Lower leg skin (tissue), 4 donors: ENCODE data around the gene CLEC19A. TPM values are rescaled to one million over a fixed set of nuclear protein-coding genes. Genes with fewer than 3 reads are reported as not detected.

Experiments used
- DNase-seq, 2 donors: peaks; one replicate each; pipeline ENCODE4 v3.0.0-alpha.2; 2019; ENCODE audit warnings: low spot score in 2 of 2
- H3K4me3 ChIP-seq: fragments of 200-600 bp; sonication (generic); 2 replicates; pipeline ENCODE4 v1.5.1; 2017; ENCODE audit warnings: mild to moderate bottlenecking, low read depth; ENCODE audit not compliant: poor library complexity, severe bottlenecking
- POLR2A ChIP-seq, 2 donors: fragments of 450-650 bp; IDR thresholded peaks; one replicate each; pipeline ENCODE4 v1.6.1; 2016 to 2017; ENCODE audit warnings: antibody characterized with exemption in 2 of 2, mild to moderate bottlenecking in 1 of 2, moderate library complexity in 1 of 2
- WGBS, 2 donors: methylation state at CpG; one replicate each; pipeline ENCODE4 v1.1.5; 2018; 5-methylcytosine and 5-hydroxymethylcytosine counted together
- intact Hi-C: fragments of 100-400 bp; cut with DNase I; formaldehyde crosslinking; loops from one replicate; pipeline ENCODE4 v1.15.0; 2023; ENCODE audit warnings: low total_unique reads
- total RNA-seq, 4 donors: library from RNA; depleted of rRNA; stranded (reverse); fragments of >200 nt; gene quantifications; one replicate each; pipeline ENCODE4 v1.1.0, GENCODE V29; 2016
- TF ChIP-seq, protein P1 (sequence below), 3 donors: fragments of 450-650 bp; IDR thresholded peaks; one replicate each; pipeline ENCODE4 v1.5.1; 2016; ENCODE audit warnings: antibody characterized with exemption in 3 of 3, mild to moderate bottlenecking in 3 of 3, moderate library complexity in 2 of 3

The CLEC19A gene
- total RNA-seq, 4 donors from 2014 or later = not detected

GRCh38 chr16:19328364-19328763, 42.8 kb downstream of the CLEC19A start:
- no peak overlapping the region for H3K4me3 ChIP-seq
- intact Hi-C loops = no loop called here
- DNase-seq = no peak
- TF ChIP-seq POLR2A (IDR thresholded peaks at IDR 0.05) = no peak
- TF ChIP-seq, protein P1, sequence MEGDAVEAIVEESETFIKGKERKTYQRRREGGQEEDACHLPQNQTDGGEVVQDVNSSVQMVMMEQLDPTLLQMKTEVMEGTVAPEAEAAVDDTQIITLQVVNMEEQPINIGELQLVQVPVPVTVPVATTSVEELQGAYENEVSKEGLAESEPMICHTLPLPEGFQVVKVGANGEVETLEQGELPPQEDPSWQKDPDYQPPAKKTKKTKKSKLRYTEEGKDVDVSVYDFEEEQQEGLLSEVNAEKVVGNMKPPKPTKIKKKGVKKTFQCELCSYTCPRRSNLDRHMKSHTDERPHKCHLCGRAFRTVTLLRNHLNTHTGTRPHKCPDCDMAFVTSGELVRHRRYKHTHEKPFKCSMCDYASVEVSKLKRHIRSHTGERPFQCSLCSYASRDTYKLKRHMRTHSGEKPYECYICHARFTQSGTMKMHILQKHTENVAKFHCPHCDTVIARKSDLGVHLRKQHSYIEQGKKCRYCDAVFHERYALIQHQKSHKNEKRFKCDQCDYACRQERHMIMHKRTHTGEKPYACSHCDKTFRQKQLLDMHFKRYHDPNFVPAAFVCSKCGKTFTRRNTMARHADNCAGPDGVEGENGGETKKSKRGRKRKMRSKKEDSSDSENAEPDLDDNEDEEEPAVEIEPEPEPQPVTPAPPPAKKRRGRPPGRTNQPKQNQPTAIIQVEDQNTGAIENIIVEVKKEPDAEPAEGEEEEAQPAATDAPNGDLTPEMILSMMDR (IDR thresholded peaks at IDR 0.05) = no peak
- WGBS, 2 donors = 94 to 97% methylated on average over 1 of the region's 1 CpG

GRCh38 chr16:19329932-19330331, 44.4 kb downstream of the CLEC19A start:
- H3K4me3 ChIP-seq = no peak overlapping the region
- intact Hi-C loops = no loop called here
- no peak for TF ChIP-seq POLR2A (IDR thresholded peaks at IDR 0.05)
- TF ChIP-seq, protein P1 (IDR thresholded peaks at IDR 0.05) = no peak
- WGBS, 2 donors = 96 to 97% methylated on average over 1 of the region's 1 CpG
- DNase-seq = no peak

DNA sequence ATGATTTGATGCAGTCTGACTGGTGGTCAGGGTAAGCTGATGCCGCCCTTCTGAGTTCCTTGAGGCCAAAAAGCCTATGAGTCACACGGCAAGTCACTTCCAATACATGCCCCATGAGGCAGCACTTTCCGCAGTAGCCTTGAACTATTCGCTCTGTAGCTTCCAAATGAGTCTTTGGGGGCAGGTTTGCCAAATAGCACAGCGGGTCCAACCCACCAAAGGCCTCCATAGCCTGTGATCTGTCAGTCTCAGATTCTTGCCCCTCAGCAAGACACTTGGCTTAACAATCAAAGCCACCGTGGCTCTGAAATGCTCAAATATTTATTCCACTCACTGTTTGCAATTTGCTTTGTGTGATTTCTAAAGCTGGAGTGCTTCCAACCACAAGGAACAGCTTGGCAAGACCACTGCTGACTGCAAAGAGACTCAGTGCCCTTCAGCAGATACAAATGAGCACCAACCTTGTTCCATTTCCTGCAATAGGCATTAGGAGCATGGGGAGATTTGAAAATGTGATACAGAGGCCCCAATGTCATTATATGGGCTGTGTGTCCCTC, 45.4 kb downstream of the CLEC19A start:
- 27 to 36% methylated on average over 6 of the region's 6 CpGs for WGBS, 2 donors
- TF ChIP-seq, protein P1 (IDR thresholded peaks at IDR 0.05) = no peak
- TF ChIP-seq POLR2A (IDR thresholded peaks at IDR 0.05) = no peak
- DNase-seq = peak in 1 of 2 donors; percentile 54
- no peak overlapping the region for H3K4me3 ChIP-seq
- intact Hi-C loops = no loop called here

GRCh38 chr16:19331794-19332193, 46.3 kb downstream of the CLEC19A start:
- no peak for DNase-seq
- H3K4me3 ChIP-seq = no peak overlapping the region
- intact Hi-C loops = no loop called here
- WGBS, 2 donors = 82 to 85% methylated on average over 4 of the region's 4 CpGs
- TF ChIP-seq POLR2A (IDR thresholded peaks at IDR 0.05) = no peak
- TF ChIP-seq, protein P1 (IDR thresholded peaks at IDR 0.05) = no peak

DNA sequence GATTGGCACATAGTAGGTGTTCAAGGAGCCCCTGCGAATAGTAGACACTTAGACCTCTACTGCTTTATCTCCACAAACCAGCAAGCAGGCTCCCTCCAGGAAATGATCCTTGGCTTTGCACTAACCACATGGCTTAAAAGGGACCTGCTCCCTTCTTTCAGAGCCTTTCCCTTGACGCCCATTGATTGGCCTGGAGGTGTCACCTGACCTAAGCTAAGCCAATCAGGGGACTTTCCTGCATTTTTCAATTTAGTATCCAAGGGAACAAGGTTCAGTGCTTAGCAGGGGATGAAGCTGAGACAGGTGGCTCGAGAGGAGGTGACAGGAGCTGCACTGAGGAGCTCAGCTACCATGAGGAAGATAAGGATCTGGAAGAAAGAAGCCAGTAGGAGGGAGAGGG, 52.8 kb downstream of the CLEC19A start:
- TF ChIP-seq POLR2A (IDR thresholded peaks at IDR 0.05) = no peak
- TF ChIP-seq, protein P1 (IDR thresholded peaks at IDR 0.05) = no peak
- WGBS, 2 donors = 67 to 72% methylated on average over 3 of the region's 3 CpGs
- DNase-seq = no peak
- H3K4me3 ChIP-seq = no peak overlapping the region
- intact Hi-C loops = no loop called here

DNA sequence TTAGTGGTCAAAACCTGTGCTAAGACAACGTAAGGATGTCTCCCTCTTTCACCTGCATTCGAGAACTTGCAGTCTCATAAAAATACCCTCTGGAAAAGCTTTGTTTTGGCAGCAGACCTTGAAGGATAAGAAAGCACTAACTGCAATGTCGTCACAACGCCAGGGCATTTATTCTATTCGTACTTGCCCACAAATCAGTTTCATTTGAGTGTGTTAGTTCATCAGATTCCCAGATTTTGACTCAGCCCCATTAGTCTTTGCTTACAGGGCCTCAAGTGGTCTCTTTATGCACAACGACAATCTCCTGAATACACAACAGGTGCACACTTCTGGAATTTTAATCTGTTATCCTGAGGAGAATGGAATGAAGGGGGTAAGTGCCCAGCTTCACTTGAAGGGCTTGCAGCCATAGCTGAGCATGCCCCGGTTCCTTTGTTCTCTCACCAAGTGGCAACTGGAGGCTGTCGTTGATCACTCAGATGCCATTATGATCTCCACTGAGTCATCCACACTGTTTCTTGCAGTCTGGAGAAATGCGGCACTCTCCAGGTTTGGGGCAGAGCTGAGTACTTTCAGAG, 58.8 kb downstream of the CLEC19A start:
- H3K4me3 ChIP-seq = no peak overlapping the region
- intact Hi-C loops = no loop called here
- TF ChIP-seq POLR2A (IDR thresholded peaks at IDR 0.05) = no peak
- TF ChIP-seq, protein P1 (IDR thresholded peaks at IDR 0.05) = no peak
- 76 to 80% methylated on average over 9 of the region's 9 CpGs for WGBS, 2 donors
- no peak for DNase-seq
